Mononuclear cell (primary cell): Measurements from ENCODE around the gene MROH8. TPM values are rescaled to one million over a fixed set of nuclear protein-coding genes. Genes with fewer than 3 reads are reported as not detected.

ENCODE experiments used
- H3K27me3 ChIP-seq: 2 replicates; pipeline ENCODE4 v1.6.0; 2011; ENCODE audit warnings: low read length, control low read depth; ENCODE audit not compliant: insufficient read depth
- H3K4me1 ChIP-seq: 2 replicates; pipeline ENCODE4 v1.5.1; 2011; ENCODE audit warnings: mild to moderate bottlenecking, low read length, control low read depth; ENCODE audit not compliant: insufficient read depth
- H3K4me3 ChIP-seq: 2 replicates; pipeline ENCODE4 v1.5.1; 2011; ENCODE audit warnings: mild to moderate bottlenecking, low read length, moderate library complexity
- H3K9me3 ChIP-seq: 2 replicates; pipeline ENCODE4 v1.5.1; 2011; ENCODE audit warnings: low read depth, mild to moderate bottlenecking, control low read depth, low read length
- total RNA-seq: library from RNA; depleted of rRNA; stranded (reverse); fragments of >200 nt; gene quantifications from one replicate; pipeline ENCODE4 v1.2.3, GENCODE V29; 2012

MROH8 gene
- total RNA-seq, 1 donor = 1.8 TPM

DNA sequence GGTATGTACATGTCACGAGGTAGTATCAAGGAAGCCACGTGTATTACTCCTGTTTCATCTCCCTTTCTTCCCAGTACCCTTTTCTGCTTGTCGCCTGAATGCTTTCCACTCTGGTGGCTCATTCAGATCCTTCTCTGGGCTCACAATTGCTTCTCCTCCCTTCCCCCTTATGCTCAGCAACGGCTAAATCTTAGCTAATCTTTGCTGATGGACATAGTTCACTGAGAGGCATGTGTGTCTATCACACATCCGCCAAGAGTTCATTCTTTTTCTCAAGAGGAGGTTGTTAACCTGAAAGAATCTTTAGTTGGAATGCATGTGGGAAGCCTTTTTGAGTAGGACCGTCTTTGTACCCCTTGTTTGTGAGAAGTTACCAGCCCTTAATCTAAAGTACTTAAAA lies 25.8 kb upstream of the MROH8 start:
- H3K27me3 ChIP-seq = no peaks in the 10 kb centered on the region
- no peaks in the 10 kb centered on the region for H3K4me1 ChIP-seq
- no peak overlapping the region for H3K4me3 ChIP-seq
- H3K9me3 ChIP-seq = no peaks in the 10 kb centered on the region

- Histone ChIP-seq H3K27me3 (no peaks in the 10 kb centered on the region), H3K9me3 (no peaks in the 10 kb centered on the region), H3K4me3 (no peak overlapping the region), H3K4me1 (no peaks in the 10 kb centered on the region)
Measured at GRCh38 chr20:37204056-37204455, 24.7 kb upstream of the MROH8 start.

- Histone ChIP-seq H3K9me3 (no peaks in the 10 kb centered on the region), H3K4me3 (no peak overlapping the region), H3K27me3 (no peaks in the 10 kb centered on the region), H3K4me1 (no peaks in the 10 kb centered on the region)
Measured at GRCh38 chr20:37202267-37202943, 23.1 kb upstream of the MROH8 start.

GRCh38 chr20:37201827-37202162 lies 22.4 kb upstream of the MROH8 start:
- H3K4me1 ChIP-seq = no peaks in the 10 kb centered on the region
- no peak overlapping the region for H3K4me3 ChIP-seq

DNA sequence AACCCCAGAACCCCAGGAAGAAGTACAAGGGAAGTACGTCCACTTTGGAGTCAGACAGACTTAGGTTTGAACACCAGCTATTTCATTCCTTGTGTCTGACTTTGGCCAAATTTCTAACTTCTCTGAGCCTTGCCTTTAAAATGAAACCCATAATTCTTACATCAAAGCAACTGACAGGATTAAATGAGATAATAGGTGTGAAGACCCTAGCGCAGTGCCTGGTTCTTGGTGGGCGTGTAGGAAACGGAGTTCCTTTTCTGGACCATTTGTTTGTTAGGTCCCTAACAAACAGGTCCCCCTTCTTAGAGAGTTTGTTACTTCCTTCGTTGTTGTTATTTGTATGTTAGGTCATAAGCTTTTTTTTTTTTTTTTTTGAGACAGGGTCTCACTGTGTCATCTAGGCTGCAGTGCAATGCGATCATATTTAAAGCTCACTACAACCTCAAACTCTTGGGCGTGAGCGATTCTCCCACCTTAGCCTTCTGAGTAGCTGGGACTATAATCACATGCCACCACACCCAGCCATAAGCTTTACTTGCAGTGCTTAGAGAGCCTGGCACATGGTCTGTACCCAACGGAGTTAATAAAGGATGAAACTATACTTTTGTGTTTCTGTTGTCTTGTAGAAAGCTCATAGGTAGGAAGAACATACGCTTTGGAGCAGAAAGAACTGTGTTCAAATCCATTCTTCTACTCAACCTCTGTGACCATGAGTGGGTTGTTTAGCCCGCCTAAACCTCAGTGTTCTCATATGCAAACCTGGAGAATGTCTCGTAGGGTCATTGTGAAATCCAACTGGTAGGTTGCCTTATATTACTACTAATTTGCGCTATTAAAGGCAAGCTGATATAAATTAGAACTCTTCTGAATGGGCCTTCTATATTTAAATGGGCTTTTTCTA lies 21.8 kb upstream of the MROH8 start:
- Histone ChIP-seq H3K4me3 (no peak overlapping the region), H3K9me3 (no peaks in the 10 kb centered on the region), H3K27me3 (no peaks in the 10 kb centered on the region), H3K4me1 (no peaks in the 10 kb centered on the region)

More at GRCh38 chr20:37201827-37202162, 22.4 kb upstream of the MROH8 start:
- H3K9me3 ChIP-seq = no peaks in the 10 kb centered on the region
- no peaks in the 10 kb centered on the region for H3K27me3 ChIP-seq

GRCh38 chr20:37200376-37200775 lies 21.0 kb upstream of the MROH8 start:
- Histone ChIP-seq H3K9me3 (no peaks in the 10 kb centered on the region), H3K4me3 (no peak overlapping the region), H3K4me1 (no peaks in the 10 kb centered on the region), H3K27me3 (no peaks in the 10 kb centered on the region)

- no peaks in the 10 kb centered on the region for H3K27me3 ChIP-seq
- H3K4me1 ChIP-seq = peaks cover 12% of the 10 kb centered on the region
- no peak overlapping the region for H3K4me3 ChIP-seq
- H3K9me3 ChIP-seq = no peaks in the 10 kb centered on the region
Measured at GRCh38 chr20:37198932-37199660, 19.7 kb upstream of the MROH8 start.

DNA sequence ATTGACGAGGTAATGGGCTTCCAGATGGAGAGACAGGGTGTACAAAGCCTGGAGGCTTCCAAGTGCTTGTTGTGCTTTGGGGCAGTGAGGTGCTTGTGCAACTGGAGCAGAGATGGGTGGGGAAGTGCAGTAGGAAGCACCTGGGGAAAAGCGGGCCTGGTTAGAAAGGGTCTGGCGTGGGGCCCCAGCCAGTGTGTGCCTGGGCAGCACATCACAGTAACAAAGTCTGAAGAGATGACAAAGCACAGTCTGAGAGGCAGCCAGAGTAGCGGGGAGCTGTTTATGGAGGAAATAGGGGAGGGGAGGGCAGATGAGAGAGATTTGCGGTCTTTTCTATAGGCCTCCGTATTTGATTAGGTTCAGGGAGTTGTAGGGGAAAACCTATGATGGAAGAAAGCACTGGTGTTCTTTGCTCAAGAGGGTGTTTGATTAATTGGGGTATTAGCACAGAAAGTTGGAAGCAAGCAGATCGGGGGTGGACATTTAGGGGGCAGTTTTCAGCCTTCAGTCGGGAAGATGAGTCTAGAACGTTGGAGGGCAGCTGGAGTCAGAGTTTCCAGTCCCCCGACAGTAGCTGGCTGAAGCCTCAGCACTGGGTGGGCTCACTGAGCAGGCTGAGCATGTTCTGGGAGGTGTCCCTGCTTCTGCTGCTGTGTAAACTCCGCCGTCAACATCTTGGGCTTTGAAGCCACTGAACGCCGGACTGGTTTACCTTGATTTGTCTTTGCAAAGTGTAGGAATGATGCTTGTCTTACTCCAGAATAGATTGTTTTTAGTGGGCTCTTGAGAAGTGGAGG lies 15.5 kb upstream of the MROH8 start:
- H3K27me3 ChIP-seq = no peaks in the 10 kb centered on the region
- H3K4me3 ChIP-seq = no peak overlapping the region
- H3K4me1 ChIP-seq = peaks cover 23% of the 10 kb centered on the region
- H3K9me3 ChIP-seq = no peaks in the 10 kb centered on the region

GRCh38 chr20:37193821-37194220 lies 14.5 kb upstream of the MROH8 start:
- no peaks in the 10 kb centered on the region for H3K27me3 ChIP-seq
- H3K4me3 ChIP-seq = no peak overlapping the region
- H3K9me3 ChIP-seq = no peaks in the 10 kb centered on the region
- H3K4me1 ChIP-seq = peaks cover 23% of the 10 kb centered on the region

DNA sequence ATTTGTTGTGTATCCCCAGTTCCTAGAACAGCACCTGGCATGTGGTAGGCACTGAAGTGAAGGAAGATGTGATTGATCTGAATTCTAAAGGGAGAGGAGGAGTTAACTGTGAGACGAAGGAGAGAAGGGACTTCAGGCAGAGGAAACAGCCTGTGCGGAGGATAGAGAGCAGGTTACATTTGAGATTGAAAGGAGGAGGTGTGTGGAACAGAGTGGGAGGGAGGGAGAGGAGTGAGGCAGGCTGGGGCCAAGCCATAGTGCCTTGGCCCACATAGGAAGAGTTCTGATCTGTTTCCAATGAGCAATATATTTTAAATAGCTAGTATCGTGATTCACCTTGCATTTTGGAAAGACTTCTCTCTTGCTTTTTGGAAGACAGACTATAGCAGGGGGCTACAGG lies 13.9 kb upstream of the MROH8 start:
- H3K27me3 ChIP-seq = no peaks in the 10 kb centered on the region
- no peak overlapping the region for H3K4me3 ChIP-seq
- H3K4me1 ChIP-seq = peaks cover 23% of the 10 kb centered on the region
- no peaks in the 10 kb centered on the region for H3K9me3 ChIP-seq

- Histone ChIP-seq H3K4me3 (no peak overlapping the region), H3K4me1 (peaks cover 23% of the 10 kb centered on the region)
Measured at GRCh38 chr20:37192137-37192854, 12.9 kb upstream of the MROH8 start.

GRCh38 chr20:37190354-37191112 lies 11.2 kb upstream of the MROH8 start:
- H3K9me3 ChIP-seq = no peaks in the 10 kb centered on the region
- no peaks in the 10 kb centered on the region for H3K27me3 ChIP-seq
- peaks cover 23% of the 10 kb centered on the region for H3K4me1 ChIP-seq
- no peak overlapping the region for H3K4me3 ChIP-seq

More at GRCh38 chr20:37192137-37192854, 12.9 kb upstream of the MROH8 start:
- no peaks in the 10 kb centered on the region for H3K27me3 ChIP-seq
- H3K9me3 ChIP-seq = no peaks in the 10 kb centered on the region

GRCh38 chr20:37189416-37190016 lies 10.2 kb upstream of the MROH8 start:
- peaks cover 14% of the 10 kb centered on the region for H3K4me1 ChIP-seq

More at GRCh38 chr20:37189416-37190016, 10.2 kb upstream of the MROH8 start:
- Histone ChIP-seq H3K4me3 (no peak overlapping the region), H3K9me3 (no peaks in the 10 kb centered on the region), H3K27me3 (no peaks in the 10 kb centered on the region)
